Astrocyte of the spinal cord (primary cell): ENCODE results near the gene HOXD11.

Experiments used
- DNase-seq: peaks from one replicate; pipeline ENCODE4 v3.0.0; 2011; ENCODE audit warnings: low read depth, low spot score
- H3K4me3 ChIP-seq: 2 replicates; pipeline ENCODE4 v1.5.1; 2011; ENCODE audit warnings: low read depth, mild to moderate bottlenecking, low read length, moderate library complexity
- in situ Hi-C: cut with HindIII; loops from 2 replicates; pipeline ENCODE4 v1.10.0; 2017; ENCODE audit warnings: low sequenced_read_pairs
- TF ChIP-seq, protein P1 (sequence below): IDR thresholded peaks from 2 replicates; pipeline ENCODE4 v1.5.1; 2012; ENCODE audit warnings: low read depth, mild to moderate bottlenecking, low read length, inconsistent platforms

HOXD11 gene

DNA sequence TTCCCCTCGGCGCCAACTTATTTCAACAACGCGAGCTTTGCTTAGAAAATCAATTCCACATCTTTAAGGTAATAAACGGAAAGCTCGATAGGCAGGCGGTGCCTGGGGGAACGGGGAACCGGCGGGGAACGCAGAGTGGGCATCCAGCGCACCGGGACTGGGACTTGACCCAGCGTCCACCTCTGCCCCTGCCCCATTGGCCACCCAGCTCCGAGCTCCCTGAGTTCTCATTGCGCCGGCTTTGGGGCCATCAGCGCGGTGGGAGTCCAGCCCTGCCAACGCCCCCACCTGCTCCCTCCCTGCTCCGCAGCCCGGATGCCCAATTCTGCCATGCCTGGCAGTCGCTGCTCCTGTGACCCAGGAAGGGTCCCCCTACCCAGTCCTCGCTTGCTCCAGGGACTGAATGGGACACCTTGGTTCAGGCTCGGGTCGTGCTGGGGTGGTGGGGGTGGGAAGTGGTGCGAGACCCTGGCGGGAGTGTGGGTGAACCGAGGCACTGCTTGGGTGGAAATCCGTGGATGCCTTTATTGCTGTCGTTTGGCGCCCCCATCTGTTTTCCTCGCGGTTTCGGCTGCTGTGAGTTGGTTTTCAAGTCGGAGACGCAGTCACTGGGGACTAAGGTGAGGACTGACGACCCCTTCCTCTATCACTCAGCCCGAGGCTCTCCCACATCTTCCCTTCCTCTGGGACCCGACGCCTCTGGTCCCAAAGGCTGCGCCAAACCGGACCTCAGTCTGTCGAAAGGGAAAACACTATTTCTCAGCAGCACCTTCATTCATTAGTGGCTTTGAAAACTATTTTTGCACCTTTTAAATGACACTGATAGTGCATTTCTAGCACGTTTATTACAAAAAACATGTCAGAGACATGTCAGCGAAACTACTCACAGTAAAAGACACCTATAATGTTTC, 21.0 kb upstream of the HOXD11 start:
- H3K4me3 ChIP-seq = no peak overlapping the region
- in situ Hi-C loops = no loop called here
- TF ChIP-seq, protein P1, sequence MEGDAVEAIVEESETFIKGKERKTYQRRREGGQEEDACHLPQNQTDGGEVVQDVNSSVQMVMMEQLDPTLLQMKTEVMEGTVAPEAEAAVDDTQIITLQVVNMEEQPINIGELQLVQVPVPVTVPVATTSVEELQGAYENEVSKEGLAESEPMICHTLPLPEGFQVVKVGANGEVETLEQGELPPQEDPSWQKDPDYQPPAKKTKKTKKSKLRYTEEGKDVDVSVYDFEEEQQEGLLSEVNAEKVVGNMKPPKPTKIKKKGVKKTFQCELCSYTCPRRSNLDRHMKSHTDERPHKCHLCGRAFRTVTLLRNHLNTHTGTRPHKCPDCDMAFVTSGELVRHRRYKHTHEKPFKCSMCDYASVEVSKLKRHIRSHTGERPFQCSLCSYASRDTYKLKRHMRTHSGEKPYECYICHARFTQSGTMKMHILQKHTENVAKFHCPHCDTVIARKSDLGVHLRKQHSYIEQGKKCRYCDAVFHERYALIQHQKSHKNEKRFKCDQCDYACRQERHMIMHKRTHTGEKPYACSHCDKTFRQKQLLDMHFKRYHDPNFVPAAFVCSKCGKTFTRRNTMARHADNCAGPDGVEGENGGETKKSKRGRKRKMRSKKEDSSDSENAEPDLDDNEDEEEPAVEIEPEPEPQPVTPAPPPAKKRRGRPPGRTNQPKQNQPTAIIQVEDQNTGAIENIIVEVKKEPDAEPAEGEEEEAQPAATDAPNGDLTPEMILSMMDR = peak; percentile 62
- DNase-seq = no peak

DNA sequence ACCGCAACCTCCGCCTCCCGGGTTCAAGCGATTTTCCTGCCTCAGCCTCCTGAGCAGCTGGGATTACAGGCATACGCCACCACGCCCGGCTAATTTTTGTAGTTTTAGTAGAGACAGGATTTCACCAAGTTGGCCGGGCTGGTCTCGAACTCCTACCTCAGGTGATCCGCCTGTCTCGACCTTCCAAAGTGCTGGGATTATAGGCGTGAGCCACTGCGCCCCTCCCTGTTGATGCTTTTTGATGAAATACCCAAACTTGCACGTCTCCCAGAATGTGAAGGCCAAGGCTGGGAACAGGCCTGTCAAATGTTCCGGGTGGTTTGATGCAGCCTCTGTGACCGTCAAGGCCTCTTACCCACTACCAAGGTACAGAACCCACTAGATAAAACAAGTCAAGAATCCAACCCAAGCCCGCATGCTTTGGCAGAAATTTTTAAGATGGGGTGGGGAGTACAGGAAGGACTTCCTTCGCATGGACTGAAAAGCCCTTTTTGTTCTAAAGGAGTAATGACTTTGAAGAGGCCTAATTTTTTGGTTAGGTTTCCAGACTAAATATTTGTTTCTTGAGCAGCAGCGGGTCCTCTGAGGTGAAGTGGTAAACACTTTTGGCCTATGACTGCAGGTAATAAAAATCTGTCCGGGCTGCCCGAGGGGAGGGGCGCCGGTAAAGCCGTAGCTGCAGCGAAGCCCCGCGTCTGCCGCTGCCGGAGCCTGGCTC, 19.6 kb upstream of the HOXD11 start:
- DNase-seq = no peak
- H3K4me3 ChIP-seq = no peak overlapping the region
- in situ Hi-C loops = no loop called here
- TF ChIP-seq, protein P1 = no peak

DNA sequence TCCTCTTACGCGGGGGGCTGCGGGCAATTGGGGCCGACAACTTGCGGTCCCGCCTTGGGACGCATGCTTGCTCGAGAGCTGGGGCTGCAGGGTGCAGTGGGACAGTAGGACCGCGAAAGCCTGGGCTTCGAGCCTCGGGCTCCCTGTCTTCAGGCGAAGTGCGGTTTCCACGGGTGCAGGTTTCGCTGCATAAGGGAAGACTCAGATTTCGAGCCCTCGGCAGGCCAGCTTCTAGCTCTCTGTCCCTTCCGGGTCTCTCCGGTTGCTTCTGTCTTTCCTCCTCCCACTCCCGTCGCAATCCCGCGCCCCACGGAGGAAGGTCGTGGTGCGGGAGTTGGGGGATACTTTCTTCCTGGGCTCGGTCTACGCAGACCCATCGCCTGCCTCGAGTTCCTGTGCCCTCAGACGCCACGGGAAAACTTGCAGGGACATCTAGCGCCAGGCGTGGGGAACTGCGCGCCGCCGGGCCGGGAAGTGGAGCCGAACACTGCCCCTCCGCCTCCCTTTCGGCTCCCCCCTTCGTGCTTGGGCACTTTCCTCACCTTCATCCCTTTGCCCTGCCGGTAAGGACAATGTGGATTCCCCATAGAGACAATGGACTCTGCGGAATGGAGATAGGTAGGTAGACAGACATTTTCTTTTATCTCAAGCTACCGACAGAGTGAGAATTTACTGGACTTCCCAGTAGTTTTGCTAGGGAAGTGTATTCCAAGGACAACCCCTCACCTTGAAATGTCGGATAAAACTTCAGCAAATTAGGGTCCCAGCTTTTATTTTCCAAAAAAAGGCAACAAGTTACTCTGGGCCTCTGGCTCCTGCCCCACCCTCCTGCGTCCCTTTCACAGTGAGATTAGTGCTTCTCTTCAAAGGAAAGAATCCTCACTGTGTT, 18.8 kb upstream of the HOXD11 start:
- peak overlapping the region; percentile 4 for H3K4me3 ChIP-seq
- TF ChIP-seq, protein P1 = peak; percentile 85
- in situ Hi-C loops = no loop called here
- peak; percentile 35 for DNase-seq

DNA sequence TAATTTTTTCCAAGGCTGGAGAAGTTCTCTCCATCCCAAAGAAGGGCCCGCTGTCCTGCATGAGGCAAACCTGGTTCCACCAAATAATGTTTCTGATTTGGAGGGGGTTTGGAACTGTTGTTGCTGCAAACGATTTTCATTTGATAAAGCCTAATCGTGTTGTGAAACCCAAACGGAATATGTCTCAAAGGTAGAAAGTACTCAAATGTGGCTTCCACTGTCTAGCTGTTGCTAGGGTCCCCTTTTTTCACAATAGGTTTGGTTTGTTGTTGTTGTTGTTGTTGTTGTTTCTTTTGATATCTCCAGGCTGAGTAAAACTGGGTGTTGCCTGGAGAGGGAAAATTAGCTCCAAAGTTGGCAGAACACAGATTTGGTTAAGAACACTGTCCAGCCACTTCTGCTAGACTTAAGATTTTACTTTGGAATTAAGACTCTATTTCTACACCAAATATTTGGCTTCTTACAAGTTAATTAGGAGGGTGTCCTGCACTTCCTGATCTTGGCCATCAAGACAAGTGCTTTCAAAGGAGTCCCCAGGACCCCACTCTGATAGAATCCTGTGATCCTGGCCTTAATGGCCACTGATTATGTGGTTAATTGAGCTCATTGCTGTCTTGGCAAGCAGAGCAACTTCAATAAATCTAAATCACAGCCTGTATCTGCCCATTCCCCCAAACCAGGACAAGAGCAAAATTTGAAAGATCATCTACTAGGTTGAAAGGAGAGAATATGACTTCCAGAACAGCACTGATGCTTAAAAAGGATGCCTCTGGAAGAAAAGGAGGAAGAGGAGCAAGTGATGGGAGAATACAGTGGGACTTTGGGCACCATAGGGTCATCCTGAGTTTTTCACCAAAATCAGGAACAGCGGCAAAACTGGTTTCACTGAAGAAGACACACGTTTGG, 17.9 kb upstream of the HOXD11 start:
- in situ Hi-C loops = no loop called here
- DNase-seq = no peak
- no peak overlapping the region for H3K4me3 ChIP-seq
- TF ChIP-seq, protein P1 = no peak

DNA sequence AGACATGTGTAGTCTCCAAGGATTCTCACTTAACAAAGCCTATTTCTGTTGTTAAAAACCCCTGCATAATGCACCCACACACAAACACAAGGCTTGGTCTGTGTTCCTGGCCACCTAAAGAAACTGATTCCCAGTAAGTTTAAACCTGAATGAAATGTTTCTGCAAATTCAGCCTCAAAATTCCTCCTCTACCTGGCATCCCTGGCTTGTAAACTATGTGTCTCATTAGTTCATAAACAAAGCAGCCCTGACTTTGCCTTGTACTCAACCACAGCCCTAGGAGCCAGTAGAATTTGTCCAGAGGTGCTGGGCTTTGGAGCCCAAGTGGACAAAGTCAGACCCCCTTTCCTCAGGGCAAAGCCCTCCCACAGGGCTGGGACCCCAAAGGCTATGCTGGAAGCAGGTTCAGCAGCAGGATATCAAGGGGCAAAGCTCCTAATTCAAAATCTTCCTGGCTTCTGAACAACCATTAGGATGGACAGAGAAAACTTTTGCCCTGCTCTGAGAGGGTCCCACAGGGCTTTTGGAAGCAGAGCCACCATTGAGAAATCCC, 17.2 kb upstream of the HOXD11 start:
- TF ChIP-seq, protein P1 = no peak
- in situ Hi-C loops = no loop called here

More for the DNA sequence above, 17.2 kb upstream of the HOXD11 start:
- no peak overlapping the region for H3K4me3 ChIP-seq
- no peak for DNase-seq
